COLO829 (cell line): ENCODE data around the gene TEDC1.

Experiments used
- DNase-seq: peaks from one replicate; pipeline ENCODE4 v3.0.0; 2012; ENCODE audit warnings: low spot score

The TEDC1 gene

GRCh38 chr14:105486163-105486973 is 4.7 kb upstream of the TEDC1 start, which contains the start of gene CRIP1:
TSS of gene CRIP1 (plus strand) at chr14:105486886. CDS start at chr14:105487260, 374 bp downstream.
- DNase-seq: no peak

GRCh38 chr14:105486974-105487448 is 4.0 kb upstream of the TEDC1 start:
- DNase-seq: no peak

GRCh38 chr14:105487449-105487985 is 3.5 kb upstream of the TEDC1 start:
- DNase-seq: no peak

- no peak for DNase-seq
Measured at GRCh38 chr14:105487986-105488777, 2.9 kb upstream of the TEDC1 start.

GRCh38 chr14:105488781-105489541 is 2.1 kb upstream of the TEDC1 start:
- no peak for DNase-seq

- DNase-seq: peak; percentile 54
Measured at GRCh38 chr14:105489542-105490266, 1.3 kb upstream of the TEDC1 start.

- no peak for DNase-seq
Measured at GRCh38 chr14:105490267-105490571, 827 bp upstream of the TEDC1 start.

GRCh38 chr14:105491366-105491973 is 424 bp downstream of the TEDC1 start:
- peak; percentile 90 for DNase-seq

GRCh38 chr14:105492031-105492970 is 1.3 kb downstream of the TEDC1 start:
- DNase-seq: no peak

GRCh38 chr14:105492971-105493871 is 2.2 kb downstream of the TEDC1 start:
- no peak for DNase-seq

- DNase-seq: no peak
Measured at GRCh38 chr14:105493921-105494605, 3.0 kb downstream of the TEDC1 start.

GRCh38 chr14:105494606-105494929 is 3.5 kb downstream of the TEDC1 start:
- DNase-seq: no peak

GRCh38 chr14:105495101-105495989 is 4.3 kb downstream of the TEDC1 start:
- DNase-seq: no peak

GRCh38 chr14:105495990-105496830 is 5.2 kb downstream of the TEDC1 start:
- DNase-seq: no peak

GRCh38 chr14:105496831-105497591 is 6.0 kb downstream of the TEDC1 start:
- DNase-seq: no peak
